Spinal cord (tissue), 10 donors: ENCODE data around the gene ZNF597. TPM values are rescaled to one million over a fixed set of nuclear protein-coding genes. Genes with fewer than 3 reads are reported as not detected.

Source experiments
- DNase-seq, 6 donors: peaks; one replicate each; pipeline versions ENCODE4 v3.0.0 to v3.0.0-alpha.2; 2013 to 2015; ENCODE audit warnings: low spot score in 6 of 6, low read depth in 4 of 6
- H3K27ac ChIP-seq: one replicate; pipeline ENCODE4 v1.5.1; 2013; ENCODE audit warnings: low read depth, low read length, control low read depth
- H3K27me3 ChIP-seq: one replicate; pipeline ENCODE4 v1.6.1; 2013; ENCODE audit warnings: low read length; ENCODE audit not compliant: control insufficient read depth, insufficient read depth
- H3K36me3 ChIP-seq: one replicate; pipeline ENCODE4 v1.6.1; 2013; ENCODE audit warnings: low read length; ENCODE audit not compliant: control insufficient read depth, insufficient read depth
- H3K4me1 ChIP-seq: one replicate; pipeline ENCODE4 v1.6.1; 2013; ENCODE audit warnings: low read length; ENCODE audit not compliant: control insufficient read depth, insufficient read depth
- H3K4me3 ChIP-seq: one replicate; pipeline ENCODE4 v1.5.1; 2013; ENCODE audit warnings: low read depth, low read length, control low read depth
- H3K9me3 ChIP-seq: one replicate; pipeline ENCODE4 v1.6.1; 2013; ENCODE audit warnings: low read length; ENCODE audit not compliant: control insufficient read depth, insufficient read depth
- WGBS: methylation state at CpG from one replicate; pipeline ENCODE4 v1.1.5; 2013; ENCODE audit warnings: missing lambda C conversion rate; ENCODE audit not compliant: insufficient coverage; 5-methylcytosine and 5-hydroxymethylcytosine counted together
- polyA plus RNA-seq, 2 donors: library from polyadenylated mRNA; unstranded; fragments of 120-200 nt; gene quantifications; one replicate each; pipeline ENCODE4 v1.2.1, GENCODE V29; 2013; ENCODE audit not compliant: insufficient read length in 2 of 2
- total RNA-seq, 2 donors: library from RNA; depleted of rRNA in 1 of 2; stranded (reverse); fragments of 120-200 nt in 1 of 2; fragments of >200 nt in 1 of 2; gene quantifications; one replicate each; pipeline versions ENCODE4 v1.2.3 to v1.2.4, GENCODE V29; 2013 to 2014
- donor health status: healthy.

The ZNF597 gene
- total and polyA plus RNA-seq, 4 donors, result 3.3 to 5.0 (median 3.8) TPM

GRCh38 chr16:3458278-3458851 lies 15.1 kb upstream of the ZNF597 start:
- Histone ChIP-seq H3K36me3 (no peaks in the 10 kb centered on the region), H3K27ac (peak overlapping the region; percentile 65), H3K27me3 (no peaks in the 10 kb centered on the region), H3K9me3 (no peaks in the 10 kb centered on the region), H3K4me3 (peak overlapping the region; percentile 69), H3K4me1 (peaks cover 28% of the 10 kb centered on the region)
- under 1% methylated on average over 43 of the region's 47 CpGs for WGBS
- DNase-seq, result peak in 2 of 6 donors; percentile 26 to 33

GRCh38 chr16:3457434-3458252 lies 14.3 kb upstream of the ZNF597 start:
- H3K27me3 ChIP-seq, result no peaks in the 10 kb centered on the region
- under 1% methylated on average over 80 of the region's 83 CpGs for WGBS

GRCh38 chr16:3454631-3455147 lies 11.4 kb upstream of the ZNF597 start:
- no peaks in the 10 kb centered on the region for H3K9me3 ChIP-seq
- no peak overlapping the region for H3K27ac ChIP-seq
- H3K4me1 ChIP-seq, result peaks cover 18% of the 10 kb centered on the region
- peaks cover 7% of the 10 kb centered on the region for H3K36me3 ChIP-seq
- no peaks in the 10 kb centered on the region for H3K27me3 ChIP-seq
- WGBS, result 92% methylated on average over 5 of the region's 10 CpGs
- H3K4me3 ChIP-seq, result no peak overlapping the region
- DNase-seq, result no peak

More at GRCh38 chr16:3457434-3458252, 14.3 kb upstream of the ZNF597 start:
- H3K27ac ChIP-seq, result peak overlapping the region; percentile 82
- no peaks in the 10 kb centered on the region for H3K9me3 ChIP-seq
- H3K4me1 ChIP-seq, result peaks cover 28% of the 10 kb centered on the region
- H3K4me3 ChIP-seq, result peak overlapping the region; percentile 69
- peaks cover under 1% of the 10 kb centered on the region for H3K36me3 ChIP-seq
- DNase-seq, result peak in 5 of 6 donors; percentile 82 to 97 (median 88)

GRCh38 chr16:3454093-3454492 lies 10.8 kb upstream of the ZNF597 start:
- Histone ChIP-seq H3K36me3 (peaks cover 7% of the 10 kb centered on the region), H3K27ac (no peak overlapping the region), H3K27me3 (no peaks in the 10 kb centered on the region), H3K4me1 (peaks cover 18% of the 10 kb centered on the region), H3K9me3 (no peaks in the 10 kb centered on the region), H3K4me3 (no peak overlapping the region)
- DNase-seq, result no peak
- 87% methylated on average over 4 of the region's 5 CpGs for WGBS

- H3K9me3 ChIP-seq, result peaks cover 5% of the 10 kb centered on the region
- DNase-seq, result peak in 2 of 6 donors; percentile 56 to 57
- 56% methylated on average over 5 of the region's 10 CpGs for WGBS
- H3K4me1 ChIP-seq, result peaks cover 3% of the 10 kb centered on the region
- H3K27me3 ChIP-seq, result no peaks in the 10 kb centered on the region
- H3K36me3 ChIP-seq, result peaks cover 9% of the 10 kb centered on the region
- peak overlapping the region; percentile 72 for H3K27ac ChIP-seq
- peak overlapping the region; percentile 64 for H3K4me3 ChIP-seq
Observed at GRCh38 chr16:3444032-3444388, 706 bp upstream of the ZNF597 start.

GRCh38 chr16:3439637-3440036 lies 3.7 kb downstream of the ZNF597 start:
- no CpG with 5 or more reads among the region's 4 CpGs for WGBS
- Histone ChIP-seq H3K27ac (no peak overlapping the region), H3K9me3 (peaks cover 5% of the 10 kb centered on the region), H3K4me1 (peaks cover 3% of the 10 kb centered on the region), H3K4me3 (no peak overlapping the region), H3K36me3 (peaks cover 7% of the 10 kb centered on the region), H3K27me3 (no peaks in the 10 kb centered on the region)
- DNase-seq, result no peak

GRCh38 chr16:3434373-3434772 lies 8.9 kb downstream of the ZNF597 start:
- DNase-seq, result no peak
- no peak overlapping the region for H3K4me3 ChIP-seq
- no peaks in the 10 kb centered on the region for H3K27me3 ChIP-seq
- H3K36me3 ChIP-seq, result peaks cover 8% of the 10 kb centered on the region
- H3K4me1 ChIP-seq, result peaks cover 4% of the 10 kb centered on the region
- H3K9me3 ChIP-seq, result no peaks in the 10 kb centered on the region
- H3K27ac ChIP-seq, result no peak overlapping the region

- H3K27ac ChIP-seq, result no peak overlapping the region
- H3K4me1 ChIP-seq, result peaks cover 4% of the 10 kb centered on the region
- peak overlapping the region; percentile 29 for H3K4me3 ChIP-seq
- H3K9me3 ChIP-seq, result no peaks in the 10 kb centered on the region
- DNase-seq, result peak in 2 of 6 donors; percentile 61 to 75
- H3K27me3 ChIP-seq, result no peaks in the 10 kb centered on the region
- WGBS, result 51% methylated on average over 26 of the region's 26 CpGs
- peaks cover 5% of the 10 kb centered on the region for H3K36me3 ChIP-seq
Observed at GRCh38 chr16:3431779-3432219, 11.5 kb downstream of the ZNF597 start.

- Histone ChIP-seq H3K36me3 (peaks cover 19% of the 10 kb centered on the region), H3K9me3 (peaks cover 11% of the 10 kb centered on the region), H3K4me1 (no peaks in the 10 kb centered on the region), H3K27me3 (no peaks in the 10 kb centered on the region), H3K27ac (no peak overlapping the region), H3K4me3 (no peak overlapping the region)
- 35% methylated on average over 28 of the region's 29 CpGs for WGBS
- no peak for DNase-seq
Observed at GRCh38 chr16:3413730-3414379, 29.4 kb downstream of the ZNF597 start.
